Right kidney (tissue), 1 donor: Measurements from ENCODE around the gene PTPRA.
"Not testable (repeated sequence)": the region's sequence is repeated elsewhere in the genome, so short reads cannot be mapped to it uniquely, and the experiment has no call there.

Experiments
- DNase-seq: peaks from one replicate; pipeline ENCODE4 v3.0.0-alpha.2; 2016

PTPRA gene

GRCh38 chr20:2888224-2888955 is 15.1 kb downstream of the PTPRA start:
- no peak for DNase-seq

- no peak for DNase-seq
Observed at GRCh38 chr20:2889209-2889608, 15.9 kb downstream of the PTPRA start.

GRCh38 chr20:2889797-2890196 is 16.5 kb downstream of the PTPRA start:
- DNase-seq, result no peak

- no peak for DNase-seq
Observed at GRCh38 chr20:2890742-2891141, 17.5 kb downstream of the PTPRA start.

- no peak for DNase-seq
Observed at GRCh38 chr20:2891343-2891742, 18.1 kb downstream of the PTPRA start.

- DNase-seq, result no peak
Observed at GRCh38 chr20:2892376-2892775, 19.1 kb downstream of the PTPRA start.

GRCh38 chr20:2894221-2894620 is 20.9 kb downstream of the PTPRA start:
- no peak for DNase-seq

- not testable (repeated sequence) for DNase-seq
Observed at GRCh38 chr20:2895154-2895553, 21.9 kb downstream of the PTPRA start.

- no peak for DNase-seq
Observed at GRCh38 chr20:2899243-2899642, 26.0 kb downstream of the PTPRA start.

GRCh38 chr20:2900845-2901592 is 27.7 kb downstream of the PTPRA start:
- no peak for DNase-seq

GRCh38 chr20:2902291-2902690 is 29.0 kb downstream of the PTPRA start:
- DNase-seq, result no peak

GRCh38 chr20:2902818-2903217 is 29.5 kb downstream of the PTPRA start:
- DNase-seq, result no peak

- DNase-seq, result no peak
Observed at GRCh38 chr20:2903686-2904085, 30.4 kb downstream of the PTPRA start.

- no peak for DNase-seq
Observed at GRCh38 chr20:2907519-2907918, 34.2 kb downstream of the PTPRA start.

GRCh38 chr20:2909953-2910352 is 36.7 kb downstream of the PTPRA start:
- DNase-seq, result no peak

GRCh38 chr20:2911200-2911599 is 37.9 kb downstream of the PTPRA start:
- no peak for DNase-seq

- DNase-seq, result no peak
Observed at GRCh38 chr20:2914160-2914559, 40.9 kb downstream of the PTPRA start.

- no peak for DNase-seq
Observed at GRCh38 chr20:2917266-2917665, 44.0 kb downstream of the PTPRA start.

- DNase-seq, result no peak
Observed at GRCh38 chr20:2918096-2919049, 45.1 kb downstream of the PTPRA start.

GRCh38 chr20:2919518-2920245 is 46.4 kb downstream of the PTPRA start:
- DNase-seq, result no peak

GRCh38 chr20:2920473-2920872 is 47.2 kb downstream of the PTPRA start:
- no peak for DNase-seq

GRCh38 chr20:2921506-2921905 is 48.2 kb downstream of the PTPRA start:
- no peak for DNase-seq
